ENCODE measurements around the gene GHDC. TPM values are rescaled to one million over a fixed set of nuclear protein-coding genes. Genes with fewer than 3 reads are reported as not detected.
"Not testable (repeated sequence)": the region's sequence is repeated elsewhere in the genome, so short reads cannot be mapped to it uniquely, and the experiment has no call there.

The GHDC gene
- total RNA-seq, 1 experiment from 2014 or later, result 8.5 TPM

GRCh38 chr17:42187833-42188232 lies 6.5 kb downstream of the GHDC start:
- Histone ChIP-seq H2BK12ac (ENCODE audit: insufficient read length, low read depth, low read length) (no peak overlapping the region), H2BK5ac (ENCODE audit: insufficient read length, low read length) (no peak overlapping the region), H3K4me2 (ENCODE audit: insufficient read depth, insufficient read length, low read length) (no peak overlapping the region), H3K56ac (ENCODE audit: insufficient read length, low read depth, low read length) (no peak overlapping the region), H3K9me3 (ENCODE audit: control insufficient read depth, low read depth, low read length) (no peaks in the 10 kb centered on the region), H3K79me1 (ENCODE audit: insufficient read depth, low read depth, low read length, poor library complexity, severe bottlenecking) (no peaks in the 10 kb centered on the region), H4K91ac (ENCODE audit: insufficient read length, low read depth, low read length) (no peak overlapping the region), H3K79me2 (ENCODE audit: insufficient read depth, low read length) (no peaks in the 10 kb centered on the region), H3K4me1 (ENCODE audit: insufficient read depth, low read length) (peaks cover 3% of the 10 kb centered on the region; the same call in 1 of the 2 replicates), H2BK15ac (ENCODE audit: low read depth, low read length) (no peak overlapping the region), H3K27me3 (ENCODE audit: insufficient read depth, low read length) (peaks cover 5% of the 10 kb centered on the region; the same call in 1 of the 2 replicates), H3K18ac (ENCODE audit: insufficient read length, low read depth, low read length) (no peak overlapping the region), H3T11ph (ENCODE audit: low read length) (no peak overlapping the region), H3K27ac (ENCODE audit: insufficient read length, low read depth, low read length) (no peak overlapping the region), H3K23me2 (ENCODE audit: insufficient read length, low read depth, low read length, poor library complexity, severe bottlenecking) (peaks cover 8% of the 10 kb centered on the region), H3K14ac (ENCODE audit: insufficient read depth, low read length) (no peak overlapping the region), H2BK120ac (ENCODE audit: low read depth, low read length, poor library complexity, severe bottlenecking) (no peak overlapping the region), H2BK20ac (ENCODE audit: low read depth, low read length, poor library complexity, severe bottlenecking) (no peak overlapping the region), H3K23ac (ENCODE audit: insufficient read length, low read depth, low read length) (no peak overlapping the region), H3K4ac (ENCODE audit: low read depth, low read length) (no peak overlapping the region), H2AFZ (ENCODE audit: low read length) (no peak overlapping the region), H4K20me1 (ENCODE audit: control insufficient read depth, insufficient read depth, insufficient read length) (no peaks in the 10 kb centered on the region), H4K5ac (ENCODE audit: insufficient read length, low read depth, low read length) (no peak overlapping the region), H2AK5ac (ENCODE audit: insufficient read length, low read length) (no peak overlapping the region), H3K9ac (ENCODE audit: extremely low read depth, insufficient read length, low read length) (no peak overlapping the region), H4K8ac (replicated peaks; ENCODE audit: insufficient read length, low read depth, low read length) (no peak overlapping the region)
- no peak for DNase-seq
- Mint-ChIP-seq H3K27me3 (ENCODE audit: low read depth) (peaks cover 33% of the 10 kb centered on the region), H3K4me1 (peaks cover 14 to 42% of the 10 kb centered on the region in 2 experiments; a peak in 3 of 4 replicates), H3K27ac (peak overlapping the region in 1 of 3 experiments; percentile 11; a peak in 1 of 7 replicates), H3K4me3 (no peak overlapping the region), H3K9me3 (no peaks in the 10 kb centered on the region; a peak in 1 of 5 replicates), H3K36me3 (ENCODE audit: insufficient read depth in 1 of 3, low read depth in 3 of 3) (no peaks in the 10 kb centered on the region)
- TF ChIP-seq CTCF (conservative IDR thresholded peaks at IDR 0.05), result no peak
- no CpG with 5 or more reads among the region's 2 CpGs for WGBS (ENCODE audit: extremely low coverage, insufficient read length, low lambda C conversion rate)

GRCh38 chr17:42186191-42186590 lies 8.1 kb downstream of the GHDC start:
- not testable (repeated sequence) for H4K5ac ChIP-seq (ENCODE audit: insufficient read length, low read depth, low read length); DNase-seq; H2BK12ac ChIP-seq (ENCODE audit: insufficient read length, low read depth, low read length); H4K20me1 ChIP-seq (ENCODE audit: control insufficient read depth, insufficient read depth, insufficient read length); H2BK5ac ChIP-seq (ENCODE audit: insufficient read length, low read length); H3K23ac ChIP-seq (ENCODE audit: insufficient read length, low read depth, low read length); H2BK20ac ChIP-seq (ENCODE audit: low read depth, low read length, poor library complexity, severe bottlenecking); H2BK120ac ChIP-seq (ENCODE audit: low read depth, low read length, poor library complexity, severe bottlenecking); H3K4me1 ChIP-seq (ENCODE audit: insufficient read depth, low read length); H3K27ac Mint-ChIP-seq; H3K4me3 Mint-ChIP-seq; H2AK5ac ChIP-seq (ENCODE audit: insufficient read length, low read length); H3T11ph ChIP-seq (ENCODE audit: low read length); H3K9me3 Mint-ChIP-seq; H3K27ac ChIP-seq (ENCODE audit: insufficient read length, low read depth, low read length); H3K4me2 ChIP-seq (ENCODE audit: insufficient read depth, insufficient read length, low read length); H2AFZ ChIP-seq (ENCODE audit: low read length); H3K14ac ChIP-seq (ENCODE audit: insufficient read depth, low read length); H3K9me3 ChIP-seq (ENCODE audit: control insufficient read depth, low read depth, low read length); H3K27me3 ChIP-seq (ENCODE audit: insufficient read depth, low read length); H2BK15ac ChIP-seq (ENCODE audit: low read depth, low read length); H3K56ac ChIP-seq (ENCODE audit: insufficient read length, low read depth, low read length); H3K4ac ChIP-seq (ENCODE audit: low read depth, low read length); H4K91ac ChIP-seq (ENCODE audit: insufficient read length, low read depth, low read length); H3K79me1 ChIP-seq (ENCODE audit: insufficient read depth, low read depth, low read length, poor library complexity, severe bottlenecking); H3K9ac ChIP-seq (ENCODE audit: extremely low read depth, insufficient read length, low read length); H3K18ac ChIP-seq (ENCODE audit: insufficient read length, low read depth, low read length); H3K79me2 ChIP-seq (ENCODE audit: insufficient read depth, low read length); H3K36me3 Mint-ChIP-seq (ENCODE audit: insufficient read depth in 1 of 3, low read depth in 3 of 3); H4K8ac ChIP-seq (replicated peaks; ENCODE audit: insufficient read length, low read depth, low read length)
- Mint-ChIP-seq H3K27me3 (ENCODE audit: low read depth) (peaks cover 50% of the 10 kb centered on the region), H3K4me1 (peaks cover 14 to 49% of the 10 kb centered on the region in 2 experiments; a peak in 3 of 4 replicates)
- WGBS (ENCODE audit: extremely low coverage, insufficient read length, low lambda C conversion rate), result no CpG with 5 or more reads among the region's 5 CpGs
- peaks cover 11% of the 10 kb centered on the region for H3K23me2 ChIP-seq (ENCODE audit: insufficient read length, low read depth, low read length, poor library complexity, severe bottlenecking)
